PC-3 (cell line): ENCODE data around the gene CCNDBP1. TPM values are rescaled to one million over a fixed set of nuclear protein-coding genes. Genes with fewer than 3 reads are reported as not detected.

ENCODE experiments used
- ATAC-seq: fragments of 200-7000 bp; cut with Tn5 transposase; 2 replicates; pipeline ENCODE4 v1.9.1; 2020; ENCODE audit warnings: mild to moderate bottlenecking, moderate library complexity
- BruUV-seq: library from RNA; stranded (reverse); fragments of 400-500 nt; replicated peaks from 2 replicates; lab custom pipeline; 2021; lab: Mats Ljungman, UMichigan
- CTCF ChIA-PET: fragments of 300-600 bp; sonication (Branson Sonifier 250); formaldehyde crosslinking; loops from one replicate; lab custom pipeline; 2022; ENCODE audit warnings: antibody characterized with exemption; lab: Charles Lee
- POLR2A ChIA-PET: fragments of 300-600 bp; sonication (Branson Sonifier 250); formaldehyde crosslinking; loops from one replicate; lab custom pipeline; 2022; ENCODE audit warnings: antibody characterized with exemption; ENCODE audit not compliant: unreplicated experiment; lab: Charles Lee
- DNase-seq: peaks from one replicate; pipeline ENCODE4 v3.0.0-alpha.2; 2015
- H2AFZ ChIP-seq: fragments of 300-600 bp; sonication (generic); 2 replicates; pipeline ENCODE4 v1.6.0; 2016; ENCODE audit warnings: antibody characterized with exemption, low read length
- H3F3A ChIP-seq: fragments of 300-600 bp; sonication (generic); one replicate; pipeline ENCODE4 v1.6.0; 2017; ENCODE audit warnings: antibody characterized with exemption, low read length, control low read depth, mild to moderate bottlenecking; ENCODE audit not compliant: unreplicated experiment
- H3K27ac ChIP-seq: fragments of 300-600 bp; sonication (generic); 2 replicates; pipeline ENCODE4 v1.5.1; 2016; ENCODE audit warnings: mild to moderate bottlenecking, low read length
- H3K27me3 ChIP-seq: fragments of 300-600 bp; sonication (generic); 2 replicates; pipeline ENCODE4 v1.6.1; 2016; ENCODE audit warnings: low read length, mixed read lengths
- H3K36me3 ChIP-seq: fragments of 300-600 bp; sonication (generic); 2 replicates; pipeline ENCODE4 v1.6.1; 2016; ENCODE audit warnings: low read depth, mixed run types, low read length, mixed read lengths
- H3K4me1 ChIP-seq: fragments of 300-600 bp; sonication (generic); 2 replicates; pipeline ENCODE4 v1.5.1; 2016; ENCODE audit warnings: low read length; ENCODE audit not compliant: insufficient read depth
- H3K4me2 ChIP-seq: fragments of 300-600 bp; sonication (generic); 2 replicates; pipeline ENCODE4 v1.6.0; 2016; ENCODE audit warnings: low read length
- H3K4me3 ChIP-seq: fragments of 300-600 bp; sonication (generic); 2 replicates; pipeline ENCODE4 v1.5.1; 2016; ENCODE audit warnings: mild to moderate bottlenecking, low read length, mixed read lengths
- H3K79me2 ChIP-seq: fragments of 300-600 bp; sonication (generic); 2 replicates; pipeline ENCODE4 v1.6.1; 2017; ENCODE audit warnings: low read length, mixed read lengths
- H3K9ac ChIP-seq: fragments of 300-600 bp; sonication (generic); 2 replicates; pipeline ENCODE4 v1.6.0; 2016; ENCODE audit warnings: mild to moderate bottlenecking, low read length
- H3K9me2 ChIP-seq: fragments of 300-600 bp; sonication (generic); replicated peaks from 2 replicates; pipeline ENCODE4 v1.6.1; 2016; ENCODE audit warnings: mixed run types, low read length, mixed read lengths
- H3K9me3 ChIP-seq: fragments of 300-600 bp; sonication (generic); 2 replicates; pipeline ENCODE4 v1.6.1; 2016; ENCODE audit warnings: low read length, mixed read lengths
- H4K20me1 ChIP-seq: fragments of 300-600 bp; sonication (generic); 2 replicates; pipeline ENCODE4 v1.6.1; 2016; ENCODE audit warnings: low read length, mixed read lengths
- CTCF ChIP-seq: fragments of 300-600 bp; sonication (generic); conservative IDR thresholded peaks from 2 replicates; pipeline ENCODE4 v1.5.1; 2017; ENCODE audit warnings: antibody characterized with exemption, low read depth, mild to moderate bottlenecking, low read length
- EZH2 ChIP-seq: fragments of 300-600 bp; sonication (generic); IDR thresholded peaks from one replicate; pipeline ENCODE4 v1.6.1; 2017; ENCODE audit warnings: antibody characterized with exemption, mild to moderate bottlenecking, low read length; ENCODE audit not compliant: unreplicated experiment
- EZH2phosphoT487 ChIP-seq: fragments of 300-600 bp; sonication (generic); IDR thresholded peaks from 2 replicates; pipeline ENCODE4 v1.6.1; 2018; ENCODE audit warnings: mild to moderate bottlenecking, antibody characterized with exemption, low read length, borderline replicate concordance
- intact Hi-C: fragments of 100-400 bp; cut with micrococcal nuclease; formaldehyde crosslinking; loops from 2 replicates; pipeline ENCODE4 v1.9.0; 2023
- total RNA-seq: library from RNA; depleted of rRNA; stranded (reverse); fragments of >200 nt; gene quantifications from 2 replicates; pipeline ENCODE4 v1.2.3, GENCODE V29; 2014

CCNDBP1 gene
- total RNA-seq, 1 experiment from 2014 or later: 34.3 TPM

- no peaks in the 10 kb centered on the region for H4K20me1 ChIP-seq
- H3K9ac ChIP-seq: no peak within 1 kb of the TSS
- no peaks in the 10 kb centered on the region for H3K27me3 ChIP-seq
- no peaks in the 10 kb centered on the region for H3K9me2 ChIP-seq
- CTCF ChIA-PET: no interaction called here
- no peak for TF ChIP-seq EZH2phosphoT487
- no peak for TF ChIP-seq CTCF
- TF ChIP-seq EZH2: no peak
- no peaks in the 10 kb centered on the region for H3F3A ChIP-seq
- no peak for DNase-seq
- no peak for ATAC-seq
- H3K4me1 ChIP-seq: peaks cover 5% of the 10 kb centered on the region; the same call in 1 of the 2 replicates
- no peak within 1 kb of the TSS for H2AFZ ChIP-seq
- H3K4me2 ChIP-seq: no peak within 1 kb of the TSS
- H3K79me2 ChIP-seq: no peaks in the 10 kb centered on the region
- BruUV-seq: no TSS peak
- POLR2A ChIA-PET: no interaction called here
- no peak within 1 kb of the TSS for H3K4me3 ChIP-seq
- H3K27ac ChIP-seq: no peak within 1 kb of the TSS
- H3K36me3 ChIP-seq: no peaks in the 10 kb centered on the region; the same call in 1 of the 2 replicates
- H3K9me3 ChIP-seq: no peaks in the 10 kb centered on the region
- intact Hi-C loops: no loop called here
Measured at GRCh38 chr15:43220991-43221403, 35.8 kb downstream of the CCNDBP1 start, which contains the start of gene EPB42. Gene EPB42, minus strand, starts transcription at chr15:43221018. Its CDS starts 193 bp downstream, at chr15:43220825.

DNA sequence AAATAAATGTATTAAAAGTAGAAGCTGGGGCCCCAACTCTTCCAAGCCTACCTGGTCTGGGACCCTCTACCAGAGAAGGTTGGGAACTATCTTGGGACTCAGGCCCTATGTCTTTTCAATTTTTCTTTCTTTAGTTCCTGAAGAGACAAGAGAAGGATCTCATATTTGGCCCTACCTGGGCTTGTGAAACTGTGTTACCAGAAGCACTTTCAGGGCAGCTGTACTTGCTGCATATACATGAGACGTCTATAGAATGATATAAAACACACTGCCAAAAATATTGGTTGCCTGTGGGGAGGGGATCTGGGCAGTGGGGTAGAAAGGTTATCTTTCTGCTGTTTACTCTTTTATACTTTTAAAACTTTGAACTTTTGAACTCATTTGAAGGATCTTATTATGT lies 36.2 kb downstream of the CCNDBP1 start:
- intact Hi-C loops: no loop called here
- H3K4me2 ChIP-seq: no peak overlapping the region
- BruUV-seq: no TSS peak

More for the DNA sequence above, 36.2 kb downstream of the CCNDBP1 start:
- Histone ChIP-seq H3K9me2 (no peaks in the 10 kb centered on the region), H3K79me2 (no peaks in the 10 kb centered on the region), H4K20me1 (no peaks in the 10 kb centered on the region), H3K9me3 (no peaks in the 10 kb centered on the region), H3K4me3 (no peak overlapping the region), H3K4me1 (peaks cover under 1% of the 10 kb centered on the region; the same call in 1 of the 2 replicates), H3K27ac (no peak overlapping the region), H2AFZ (no peak overlapping the region), H3K27me3 (no peaks in the 10 kb centered on the region), H3K36me3 (no peaks in the 10 kb centered on the region; the same call in 1 of the 2 replicates), H3F3A (no peaks in the 10 kb centered on the region), H3K9ac (no peak overlapping the region)
- ChIA-PET CTCF (no interaction called here), POLR2A (no interaction called here)
- TF ChIP-seq EZH2 (no peak), EZH2phosphoT487 (no peak), CTCF (no peak)
- DNase-seq (no peak), ATAC-seq (no peak)
